Glutamatergic neuron (in vitro differentiated cells): Measurements from ENCODE around the gene BMPR1A. TPM values are rescaled to one million over a fixed set of nuclear protein-coding genes. Genes with fewer than 3 reads are reported as not detected.

Experiments
- DNase-seq: peaks from one replicate; pipeline ENCODE4 v3.0.0; 2022
- H3K27ac Mint-ChIP-seq: one replicate; pipeline ENCODE4 v1.8.0; 2020; ENCODE audit warnings: mild to moderate bottlenecking, mixed read lengths, inconsistent platforms; ENCODE audit not compliant: unreplicated experiment
- H3K27me3 Mint-ChIP-seq: one replicate; pipeline ENCODE4 v1.8.0; 2020; ENCODE audit warnings: mild to moderate bottlenecking, moderate library complexity, mixed read lengths, inconsistent platforms; ENCODE audit not compliant: unreplicated experiment
- H3K36me3 Mint-ChIP-seq: one replicate; pipeline ENCODE4 v1.8.0; 2020; ENCODE audit warnings: mild to moderate bottlenecking, mixed read lengths, inconsistent platforms; ENCODE audit not compliant: unreplicated experiment
- H3K4me1 Mint-ChIP-seq: one replicate; pipeline ENCODE4 v1.8.0; 2020; ENCODE audit warnings: mild to moderate bottlenecking, low read depth, mixed read lengths, inconsistent platforms; ENCODE audit not compliant: unreplicated experiment
- H3K4me3 Mint-ChIP-seq: one replicate; pipeline ENCODE4 v1.8.0; 2020; ENCODE audit warnings: mild to moderate bottlenecking, mixed read lengths, inconsistent platforms; ENCODE audit not compliant: unreplicated experiment
- H3K9me3 Mint-ChIP-seq: one replicate; pipeline ENCODE4 v1.8.0; 2020; ENCODE audit warnings: mild to moderate bottlenecking, moderate library complexity, mixed read lengths, inconsistent platforms; ENCODE audit not compliant: unreplicated experiment
- total RNA-seq: library from RNA; stranded (reverse); fragmentation: NEBNext Ultra II Directional; extraction: Animal tissue kit (Norgen Biotek cat#: 25700); gene quantifications from one replicate; pipeline ENCODE4 v1.2.1, GENCODE V29; 2021; ENCODE audit not compliant: unreplicated experiment
- TF ChIP-seq, protein P1 (sequence below): fragments of 200-600 bp; sonication (generic); IDR thresholded peaks from one replicate; pipeline ENCODE4 v1.5.0; 2021; ENCODE audit not compliant: partially characterized antibody, unreplicated experiment

Gene BMPR1A
- total RNA-seq, 1 donor from 2014 or later = 27.7 TPM

DNA sequence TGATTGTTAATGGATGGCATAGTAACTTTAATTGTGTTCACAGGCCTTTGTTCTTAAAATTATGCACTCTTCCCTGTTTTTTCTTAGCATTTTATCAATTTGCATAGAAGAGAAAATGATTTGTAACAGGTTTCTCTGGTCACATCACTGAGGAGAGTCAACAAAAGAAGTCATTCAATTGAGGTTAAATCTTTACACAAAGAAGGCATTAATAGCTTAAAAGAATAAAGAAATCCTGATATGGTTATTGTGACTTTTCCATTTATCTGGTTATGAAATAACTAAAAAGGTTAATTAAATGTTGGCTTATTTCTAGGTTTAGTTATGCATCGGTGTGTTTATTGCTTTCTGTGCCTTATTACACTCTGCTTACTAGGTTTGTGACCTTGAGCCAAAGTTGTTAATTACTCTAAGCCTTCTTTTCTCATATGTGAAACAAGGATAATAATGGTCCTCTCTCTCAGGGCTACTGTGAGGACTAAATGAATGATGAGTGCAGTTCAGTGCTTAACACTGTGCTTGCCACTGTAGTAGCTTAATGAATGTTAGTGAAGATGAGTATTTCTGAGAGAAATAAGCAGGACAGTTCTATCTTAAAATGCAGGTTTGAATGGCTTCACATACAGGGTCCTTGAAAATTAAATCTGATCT, 12.1 kb downstream of the BMPR1A start:
- TF ChIP-seq, protein P1, sequence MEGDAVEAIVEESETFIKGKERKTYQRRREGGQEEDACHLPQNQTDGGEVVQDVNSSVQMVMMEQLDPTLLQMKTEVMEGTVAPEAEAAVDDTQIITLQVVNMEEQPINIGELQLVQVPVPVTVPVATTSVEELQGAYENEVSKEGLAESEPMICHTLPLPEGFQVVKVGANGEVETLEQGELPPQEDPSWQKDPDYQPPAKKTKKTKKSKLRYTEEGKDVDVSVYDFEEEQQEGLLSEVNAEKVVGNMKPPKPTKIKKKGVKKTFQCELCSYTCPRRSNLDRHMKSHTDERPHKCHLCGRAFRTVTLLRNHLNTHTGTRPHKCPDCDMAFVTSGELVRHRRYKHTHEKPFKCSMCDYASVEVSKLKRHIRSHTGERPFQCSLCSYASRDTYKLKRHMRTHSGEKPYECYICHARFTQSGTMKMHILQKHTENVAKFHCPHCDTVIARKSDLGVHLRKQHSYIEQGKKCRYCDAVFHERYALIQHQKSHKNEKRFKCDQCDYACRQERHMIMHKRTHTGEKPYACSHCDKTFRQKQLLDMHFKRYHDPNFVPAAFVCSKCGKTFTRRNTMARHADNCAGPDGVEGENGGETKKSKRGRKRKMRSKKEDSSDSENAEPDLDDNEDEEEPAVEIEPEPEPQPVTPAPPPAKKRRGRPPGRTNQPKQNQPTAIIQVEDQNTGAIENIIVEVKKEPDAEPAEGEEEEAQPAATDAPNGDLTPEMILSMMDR = no peak
- H3K27ac Mint-ChIP-seq = no peak overlapping the region

DNA sequence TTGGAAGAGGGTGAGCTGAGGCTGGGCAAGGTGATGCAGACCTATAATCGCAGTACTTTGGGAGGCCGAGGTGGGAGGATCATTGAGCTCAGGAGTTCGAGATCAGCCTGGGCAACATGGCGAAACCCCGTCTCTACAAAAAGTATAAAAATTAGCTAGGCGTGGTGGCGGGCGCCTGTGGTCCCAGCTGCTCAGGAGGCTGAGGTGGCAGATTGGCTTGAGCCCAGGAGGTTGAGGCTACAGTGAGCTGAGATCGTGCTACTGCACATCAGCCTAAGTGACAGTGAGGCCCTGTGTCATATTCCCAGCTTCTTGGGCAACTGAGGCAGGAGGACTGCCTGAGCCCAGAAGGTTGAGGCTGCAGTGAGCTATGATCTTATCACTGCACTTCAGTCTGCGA, 13.6 kb downstream of the BMPR1A start:
- Mint-ChIP-seq H3K27me3 (no peaks in the 10 kb centered on the region), H3K9me3 (no peaks in the 10 kb centered on the region), H3K4me3 (no peak overlapping the region), H3K27ac (no peak overlapping the region), H3K4me1 (peaks cover 16% of the 10 kb centered on the region), H3K36me3 (no peaks in the 10 kb centered on the region)
- TF ChIP-seq, protein P1 = no peak
- DNase-seq = no peak

More for the DNA sequence above, 12.1 kb downstream of the BMPR1A start:
- H3K27me3 Mint-ChIP-seq = no peaks in the 10 kb centered on the region
- DNase-seq = no peak
- no peak overlapping the region for H3K4me3 Mint-ChIP-seq
- no peaks in the 10 kb centered on the region for H3K36me3 Mint-ChIP-seq
- no peaks in the 10 kb centered on the region for H3K9me3 Mint-ChIP-seq
- H3K4me1 Mint-ChIP-seq = peaks cover 16% of the 10 kb centered on the region

DNA sequence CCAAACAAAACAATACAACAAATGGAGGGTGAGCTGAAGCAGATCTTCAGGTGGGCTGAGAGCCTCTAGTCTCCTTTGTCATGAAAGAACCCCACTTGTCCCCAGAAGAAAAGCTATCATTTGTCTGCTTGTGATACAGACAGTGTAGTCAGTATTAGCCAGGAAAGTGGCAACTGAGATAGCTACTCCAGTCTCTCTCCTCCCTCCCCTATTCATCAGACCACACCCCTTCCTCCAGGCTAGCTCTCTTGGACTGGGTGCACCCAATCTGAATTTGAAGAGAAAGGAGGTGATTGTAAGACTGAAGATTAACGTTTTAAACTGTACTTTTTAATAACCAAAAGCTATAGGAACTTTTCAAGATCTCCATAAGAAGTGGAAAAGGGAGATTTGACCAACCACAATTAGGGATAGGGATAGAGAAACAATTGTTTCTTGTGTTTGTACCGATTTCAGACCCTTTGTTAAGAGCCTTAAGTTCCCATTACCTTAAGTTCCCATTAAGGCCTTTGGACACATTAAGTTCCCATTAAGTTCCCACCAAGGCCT, 14.1 kb downstream of the BMPR1A start:
- no peak overlapping the region for H3K27ac Mint-ChIP-seq
- no peaks in the 10 kb centered on the region for H3K9me3 Mint-ChIP-seq
- peaks cover 17% of the 10 kb centered on the region for H3K4me1 Mint-ChIP-seq
- H3K27me3 Mint-ChIP-seq = no peaks in the 10 kb centered on the region
- H3K4me3 Mint-ChIP-seq = no peak overlapping the region
- no peaks in the 10 kb centered on the region for H3K36me3 Mint-ChIP-seq
- no peak for DNase-seq
- TF ChIP-seq, protein P1 = no peak

DNA sequence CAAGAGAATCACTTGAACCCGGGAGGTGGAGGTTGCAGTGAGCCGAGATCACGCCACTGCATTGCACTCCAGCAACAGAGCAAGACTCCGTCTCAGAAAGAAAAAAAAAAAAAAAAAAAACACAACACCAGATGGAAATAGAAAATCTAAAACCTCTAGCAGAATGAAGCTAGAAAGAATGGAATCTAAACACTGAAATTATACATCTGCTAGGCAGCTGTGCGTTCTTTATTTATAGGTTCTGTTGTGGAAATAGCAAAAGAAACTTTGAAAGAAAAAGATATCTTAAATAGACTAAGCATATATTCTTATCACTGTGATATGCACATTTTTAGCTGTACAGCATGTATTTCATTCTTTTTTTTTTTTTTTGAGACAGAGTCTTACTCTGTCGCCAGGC, 17.1 kb downstream of the BMPR1A start:
- Mint-ChIP-seq H3K4me3 (no peak overlapping the region), H3K27me3 (no peaks in the 10 kb centered on the region), H3K36me3 (no peaks in the 10 kb centered on the region), H3K4me1 (peaks cover 16% of the 10 kb centered on the region), H3K27ac (no peak overlapping the region), H3K9me3 (no peaks in the 10 kb centered on the region)
- TF ChIP-seq, protein P1 = no peak
- no peak for DNase-seq
